Measurements from ENCODE around the gene ZNF579. TPM values are rescaled to one million over a fixed set of nuclear protein-coding genes. Genes with fewer than 3 reads are reported as not detected.
"Not testable (repeated sequence)": the region's sequence is repeated elsewhere in the genome, so short reads cannot be mapped to it uniquely, and the experiment has no call there.

Gene ZNF579
- total RNA-seq, 1 donor from 2014 or later: 58.0 TPM

GRCh38 chr19:55585658-55586339, 5.2 kb upstream of the ZNF579 start:
- Histone ChIP-seq H3K4me3 (ENCODE audit: insufficient read depth, low read depth, low read length) (peak overlapping the region; percentile 41), H3K27me3 (ENCODE audit: insufficient read depth, low read length) (no peaks in the 10 kb centered on the region), H3K4me2 (ENCODE audit: low read length) (peak overlapping the region; percentile 88), H3K4me1 (ENCODE audit: insufficient read depth, low read length) (peaks cover 21% of the 10 kb centered on the region), H3K9ac (ENCODE audit: low read length) (peak overlapping the region; percentile 70), H3K27ac (ENCODE audit: low read depth, low read length) (no peak overlapping the region), H3K79me2 (ENCODE audit: insufficient read depth, low read length) (peaks cover 4% of the 10 kb centered on the region), H2AFZ (ENCODE audit: low read depth, low read length) (peak overlapping the region; percentile 91), H3K9me3 (ENCODE audit: insufficient read depth, low read depth, low read length) (no peaks in the 10 kb centered on the region), H3K36me3 (ENCODE audit: insufficient read depth, low read length) (no peaks in the 10 kb centered on the region), H4K20me1 (ENCODE audit: insufficient read depth, low read length) (no peaks in the 10 kb centered on the region)
- Mint-ChIP-seq H3K9me3 (ENCODE audit: unreplicated experiment) (no peaks in the 10 kb centered on the region), H3K36me3 (ENCODE audit: low read depth, unreplicated experiment) (no peaks in the 10 kb centered on the region), H3K27me3 (ENCODE audit: low read depth, unreplicated experiment) (no peaks in the 10 kb centered on the region), H3K4me1 (ENCODE audit: low read depth, unreplicated experiment) (peaks cover 27% of the 10 kb centered on the region), H3K27ac (ENCODE audit: unreplicated experiment) (peak overlapping the region; percentile 82), H3K4me3 (ENCODE audit: unreplicated experiment) (peak overlapping the region; percentile 60)
- DNase-seq (ENCODE audit: low read depth): peak; percentile 63
- TF ChIP-seq, protein P1, sequence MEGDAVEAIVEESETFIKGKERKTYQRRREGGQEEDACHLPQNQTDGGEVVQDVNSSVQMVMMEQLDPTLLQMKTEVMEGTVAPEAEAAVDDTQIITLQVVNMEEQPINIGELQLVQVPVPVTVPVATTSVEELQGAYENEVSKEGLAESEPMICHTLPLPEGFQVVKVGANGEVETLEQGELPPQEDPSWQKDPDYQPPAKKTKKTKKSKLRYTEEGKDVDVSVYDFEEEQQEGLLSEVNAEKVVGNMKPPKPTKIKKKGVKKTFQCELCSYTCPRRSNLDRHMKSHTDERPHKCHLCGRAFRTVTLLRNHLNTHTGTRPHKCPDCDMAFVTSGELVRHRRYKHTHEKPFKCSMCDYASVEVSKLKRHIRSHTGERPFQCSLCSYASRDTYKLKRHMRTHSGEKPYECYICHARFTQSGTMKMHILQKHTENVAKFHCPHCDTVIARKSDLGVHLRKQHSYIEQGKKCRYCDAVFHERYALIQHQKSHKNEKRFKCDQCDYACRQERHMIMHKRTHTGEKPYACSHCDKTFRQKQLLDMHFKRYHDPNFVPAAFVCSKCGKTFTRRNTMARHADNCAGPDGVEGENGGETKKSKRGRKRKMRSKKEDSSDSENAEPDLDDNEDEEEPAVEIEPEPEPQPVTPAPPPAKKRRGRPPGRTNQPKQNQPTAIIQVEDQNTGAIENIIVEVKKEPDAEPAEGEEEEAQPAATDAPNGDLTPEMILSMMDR (IDR thresholded peaks at IDR 0.05; ENCODE audit: insufficient read depth, low read depth, low read length): no peak
- no peak for TF ChIP-seq EZH2 (IDR thresholded peaks at IDR 0.05; ENCODE audit: insufficient read depth, low read length)
- FAIRE-seq: no peak

DNA sequence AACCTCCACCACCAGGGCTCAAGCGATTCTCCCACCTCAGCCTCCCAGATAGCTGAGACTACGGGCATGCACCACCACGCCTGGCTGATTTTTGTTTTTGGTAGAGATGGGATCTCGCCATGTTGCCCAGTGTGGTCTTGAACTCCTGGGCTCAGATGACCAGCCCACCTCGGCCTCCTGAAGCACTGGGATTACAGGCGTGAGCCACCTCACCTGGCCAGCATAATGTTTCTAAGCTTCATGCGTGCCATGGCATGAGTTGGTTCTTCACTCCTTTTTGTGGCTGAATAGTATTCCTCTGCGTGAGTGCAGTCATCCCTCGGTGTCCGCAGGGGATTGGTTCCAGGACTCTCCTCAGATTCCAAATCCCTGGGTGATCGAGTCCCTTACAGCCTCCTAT, 4.2 kb upstream of the ZNF579 start:
- H3K9me3 ChIP-seq (ENCODE audit: insufficient read depth, low read depth, low read length): no peaks in the 10 kb centered on the region

DNA sequence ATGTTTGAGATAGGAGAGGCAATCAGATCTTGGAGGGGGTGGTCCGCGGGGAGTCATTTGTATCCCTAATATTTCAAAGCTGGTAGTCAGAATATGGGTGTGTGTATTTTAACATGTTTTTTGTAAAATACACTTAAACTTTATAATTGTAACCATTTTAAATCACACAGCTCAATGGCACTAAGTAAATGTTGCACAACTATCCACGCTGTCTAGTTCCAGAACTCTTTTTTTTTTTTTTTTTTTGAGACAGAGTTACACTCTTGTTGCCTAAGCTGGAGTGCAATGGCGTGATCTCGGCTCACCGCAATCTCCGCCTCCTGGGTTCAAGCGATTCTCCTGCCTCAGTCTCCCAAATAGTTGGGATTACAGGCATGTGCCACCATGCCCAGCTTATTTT, 3.2 kb upstream of the ZNF579 start:
- not testable (repeated sequence) for H3K36me3 Mint-ChIP-seq (ENCODE audit: low read depth, unreplicated experiment); H3K27ac Mint-ChIP-seq (ENCODE audit: unreplicated experiment); DNase-seq (ENCODE audit: low read depth); H3K4me2 ChIP-seq (ENCODE audit: low read length); H3K27ac ChIP-seq (ENCODE audit: low read depth, low read length); H3K36me3 ChIP-seq (ENCODE audit: insufficient read depth, low read length); H3K27me3 ChIP-seq (ENCODE audit: insufficient read depth, low read length); H3K9me3 Mint-ChIP-seq (ENCODE audit: unreplicated experiment); H4K20me1 ChIP-seq (ENCODE audit: insufficient read depth, low read length); H3K4me3 Mint-ChIP-seq (ENCODE audit: unreplicated experiment); H2AFZ ChIP-seq (ENCODE audit: low read depth, low read length); H3K4me3 ChIP-seq (ENCODE audit: insufficient read depth, low read depth, low read length); H3K27me3 Mint-ChIP-seq (ENCODE audit: low read depth, unreplicated experiment); H3K9ac ChIP-seq (ENCODE audit: low read length); FAIRE-seq; H3K9me3 ChIP-seq (ENCODE audit: insufficient read depth, low read depth, low read length)
- peaks cover 31% of the 10 kb centered on the region for H3K4me1 Mint-ChIP-seq (ENCODE audit: low read depth, unreplicated experiment)
- Histone ChIP-seq H3K79me2 (ENCODE audit: insufficient read depth, low read length) (peaks cover 22% of the 10 kb centered on the region), H3K4me1 (ENCODE audit: insufficient read depth, low read length) (peaks cover 21% of the 10 kb centered on the region)

More for the DNA sequence above, 4.2 kb upstream of the ZNF579 start:
- no peak for FAIRE-seq
- Histone ChIP-seq H4K20me1 (ENCODE audit: insufficient read depth, low read length) (peaks cover 1% of the 10 kb centered on the region), H3K4me1 (ENCODE audit: insufficient read depth, low read length) (peaks cover 21% of the 10 kb centered on the region), H2AFZ (ENCODE audit: low read depth, low read length) (no peak overlapping the region), H3K27me3 (ENCODE audit: insufficient read depth, low read length) (no peaks in the 10 kb centered on the region), H3K4me2 (ENCODE audit: low read length) (peak overlapping the region; percentile 88), H3K4me3 (ENCODE audit: insufficient read depth, low read depth, low read length) (no peak overlapping the region), H3K79me2 (ENCODE audit: insufficient read depth, low read length) (peaks cover 13% of the 10 kb centered on the region), H3K36me3 (ENCODE audit: insufficient read depth, low read length) (no peaks in the 10 kb centered on the region), H3K9ac (ENCODE audit: low read length) (no peak overlapping the region), H3K27ac (ENCODE audit: low read depth, low read length) (no peak overlapping the region)
- Mint-ChIP-seq H3K4me3 (ENCODE audit: unreplicated experiment) (no peak overlapping the region), H3K9me3 (ENCODE audit: unreplicated experiment) (no peaks in the 10 kb centered on the region), H3K36me3 (ENCODE audit: low read depth, unreplicated experiment) (no peaks in the 10 kb centered on the region), H3K27me3 (ENCODE audit: low read depth, unreplicated experiment) (no peaks in the 10 kb centered on the region), H3K27ac (ENCODE audit: unreplicated experiment) (peak overlapping the region; percentile 82), H3K4me1 (ENCODE audit: low read depth, unreplicated experiment) (peaks cover 27% of the 10 kb centered on the region)
- DNase-seq (ENCODE audit: low read depth): no peak
- TF ChIP-seq, protein P1 (IDR thresholded peaks at IDR 0.05; ENCODE audit: insufficient read depth, low read depth, low read length): no peak
- TF ChIP-seq EZH2 (IDR thresholded peaks at IDR 0.05; ENCODE audit: insufficient read depth, low read length): no peak

- H3K27ac Mint-ChIP-seq (ENCODE audit: unreplicated experiment): peak overlapping the region; percentile 48
- not testable (repeated sequence) for FAIRE-seq; H3K9ac ChIP-seq (ENCODE audit: low read length); H3K27ac ChIP-seq (ENCODE audit: low read depth, low read length); H3K4me2 ChIP-seq (ENCODE audit: low read length); H3K9me3 Mint-ChIP-seq (ENCODE audit: unreplicated experiment); H3K27me3 Mint-ChIP-seq (ENCODE audit: low read depth, unreplicated experiment); H2AFZ ChIP-seq (ENCODE audit: low read depth, low read length); H3K9me3 ChIP-seq (ENCODE audit: insufficient read depth, low read depth, low read length); H3K36me3 Mint-ChIP-seq (ENCODE audit: low read depth, unreplicated experiment); H4K20me1 ChIP-seq (ENCODE audit: insufficient read depth, low read length); H3K27me3 ChIP-seq (ENCODE audit: insufficient read depth, low read length); H3K36me3 ChIP-seq (ENCODE audit: insufficient read depth, low read length); DNase-seq (ENCODE audit: low read depth); H3K4me3 ChIP-seq (ENCODE audit: insufficient read depth, low read depth, low read length)
- H3K4me1 Mint-ChIP-seq (ENCODE audit: low read depth, unreplicated experiment): peaks cover 31% of the 10 kb centered on the region
- H3K4me3 Mint-ChIP-seq (ENCODE audit: unreplicated experiment): peak overlapping the region; percentile 96
- Histone ChIP-seq H3K79me2 (ENCODE audit: insufficient read depth, low read length) (peaks cover 27% of the 10 kb centered on the region), H3K4me1 (ENCODE audit: insufficient read depth, low read length) (peaks cover 21% of the 10 kb centered on the region)
These were observed 1.6 kb upstream of the ZNF579 start for GRCh38 chr19:55582284-55582683.

All from astrocyte (in vitro differentiated cells and primary cell).